Lower leg skin (tissue), 3 donors: ENCODE data around the gene SPATA33.

Experiments used
- POLR2A ChIP-seq, 2 donors: fragments of 450-650 bp; IDR thresholded peaks; one replicate each; pipeline ENCODE4 v1.6.1; 2016 to 2017; ENCODE audit warnings: antibody characterized with exemption in 2 of 2, mild to moderate bottlenecking in 1 of 2, moderate library complexity in 1 of 2
- TF ChIP-seq, protein P1 (sequence below), 3 donors: fragments of 450-650 bp; IDR thresholded peaks; one replicate each; pipeline ENCODE4 v1.5.1; 2016; ENCODE audit warnings: antibody characterized with exemption in 3 of 3, mild to moderate bottlenecking in 3 of 3, moderate library complexity in 2 of 3

- TF ChIP-seq, protein P1, sequence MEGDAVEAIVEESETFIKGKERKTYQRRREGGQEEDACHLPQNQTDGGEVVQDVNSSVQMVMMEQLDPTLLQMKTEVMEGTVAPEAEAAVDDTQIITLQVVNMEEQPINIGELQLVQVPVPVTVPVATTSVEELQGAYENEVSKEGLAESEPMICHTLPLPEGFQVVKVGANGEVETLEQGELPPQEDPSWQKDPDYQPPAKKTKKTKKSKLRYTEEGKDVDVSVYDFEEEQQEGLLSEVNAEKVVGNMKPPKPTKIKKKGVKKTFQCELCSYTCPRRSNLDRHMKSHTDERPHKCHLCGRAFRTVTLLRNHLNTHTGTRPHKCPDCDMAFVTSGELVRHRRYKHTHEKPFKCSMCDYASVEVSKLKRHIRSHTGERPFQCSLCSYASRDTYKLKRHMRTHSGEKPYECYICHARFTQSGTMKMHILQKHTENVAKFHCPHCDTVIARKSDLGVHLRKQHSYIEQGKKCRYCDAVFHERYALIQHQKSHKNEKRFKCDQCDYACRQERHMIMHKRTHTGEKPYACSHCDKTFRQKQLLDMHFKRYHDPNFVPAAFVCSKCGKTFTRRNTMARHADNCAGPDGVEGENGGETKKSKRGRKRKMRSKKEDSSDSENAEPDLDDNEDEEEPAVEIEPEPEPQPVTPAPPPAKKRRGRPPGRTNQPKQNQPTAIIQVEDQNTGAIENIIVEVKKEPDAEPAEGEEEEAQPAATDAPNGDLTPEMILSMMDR (IDR thresholded peaks at IDR 0.05): no peak
- no peak for TF ChIP-seq POLR2A (IDR thresholded peaks at IDR 0.05)
These were observed 32.6 kb upstream of the SPATA33 start for GRCh38 chr16:89624777-89625761.
